CD4-positive, alpha-beta T cell (primary cell): ENCODE measurements around the gene NUAK1. TPM values are rescaled to one million over a fixed set of nuclear protein-coding genes. Genes with fewer than 3 reads are reported as not detected.

ENCODE experiments used
- ATAC-seq: fragments of 200-7000 bp; cut with Tn5 transposase; one replicate; pipeline ENCODE4 v1.10.0; 2022; ENCODE audit warnings: mild to moderate bottlenecking; ENCODE audit not compliant: poor library complexity
- CTCF ChIA-PET: fragments of 350-600 bp; sonication (Branson Sonifier 250); formaldehyde crosslinking; loops from one replicate; lab custom pipeline; 2021; ENCODE audit warnings: antibody characterized with exemption, inconsistent platforms; lab: Charles Lee
- POLR2A ChIA-PET: fragments of 350-600 bp; sonication (Branson Sonifier 250); formaldehyde crosslinking; loops from one replicate; lab custom pipeline; 2021; ENCODE audit warnings: antibody characterized with exemption, inconsistent platforms; lab: Charles Lee
- DNase-seq, 14 experiments: peaks; one replicate each; pipeline ENCODE4 v3.0.0-alpha.2; 2013 to 2020; ENCODE audit warnings: mixed read lengths in 2 of 14
- H3K27ac ChIP-seq, 2 donors: one replicate each; pipeline versions ENCODE4 v1.5.1 to v1.7.0; 2013; ENCODE audit warnings: low read length in 2 of 2, low read depth in 1 of 2, mild to moderate bottlenecking in 1 of 2
- H3K27me3 ChIP-seq, 2 experiments: 1 replicate in 1 of 2; 2 replicates in 1 of 2; pipeline versions ENCODE4 v1.6.1 to v1.7.0; 2013; ENCODE audit warnings: low read length in 2 of 2, control low read depth in 1 of 2, mild to moderate bottlenecking in 1 of 2, moderate library complexity in 1 of 2; ENCODE audit not compliant: insufficient read depth in 2 of 2, control insufficient read depth in 1 of 2
- H3K36me3 ChIP-seq: one replicate; pipeline ENCODE4 v1.6.1; 2013; ENCODE audit warnings: low read length, control low read depth; ENCODE audit not compliant: insufficient read depth
- H3K4me1 ChIP-seq: one replicate; pipeline ENCODE4 v1.6.1; 2013; ENCODE audit warnings: low read length, control low read depth; ENCODE audit not compliant: insufficient read depth
- H3K4me3 ChIP-seq: one replicate; pipeline ENCODE4 v1.5.1; 2013; ENCODE audit warnings: mild to moderate bottlenecking, low read length, moderate library complexity
- H3K9me3 ChIP-seq, 2 experiments: 1 replicate in 1 of 2; 2 replicates in 1 of 2; pipeline versions ENCODE4 v1.6.1 to v1.7.0; 2013; ENCODE audit warnings: low read length in 2 of 2, mild to moderate bottlenecking in 2 of 2, control low read depth in 1 of 2, moderate library complexity in 1 of 2; ENCODE audit not compliant: control insufficient read depth in 1 of 2, insufficient read depth in 1 of 2
- H3K27ac Mint-ChIP-seq: one replicate; pipeline ENCODE4 v1.8.0; 2020; ENCODE audit warnings: mixed read lengths
- H3K27me3 Mint-ChIP-seq: one replicate; pipeline ENCODE4 v1.8.0; 2021; ENCODE audit warnings: mixed read lengths
- H3K36me3 Mint-ChIP-seq: one replicate; pipeline ENCODE4 v1.8.0; 2021; ENCODE audit warnings: low read depth, mixed read lengths
- H3K4me1 Mint-ChIP-seq: one replicate; pipeline ENCODE4 v1.8.0; 2021; ENCODE audit warnings: low read depth, mixed read lengths
- H3K4me3 Mint-ChIP-seq: one replicate; pipeline ENCODE4 v1.8.0; 2020; ENCODE audit warnings: mild to moderate bottlenecking, mixed read lengths
- H3K9me3 Mint-ChIP-seq: one replicate; pipeline ENCODE4 v1.8.0; 2020; ENCODE audit warnings: mixed read lengths
- intact Hi-C, 2 experiments: fragments of 100-400 bp; cut with DNase I in 1 of 2; cut with micrococcal nuclease in 1 of 2; formaldehyde crosslinking; loops; one replicate each; pipeline versions ENCODE4 v1.15.1 to v1.9.0; 2023 to 2025; cut with DNase I, micrococcal nuclease
- total RNA-seq, 174 experiments: library from RNA in 2 of 174; stranded (reverse) in 2 of 174; gene quantifications; one replicate each; pipeline ENCODE4 v1.2.3 and lab custom pipeline; 2021 to 2026
- TF ChIP-seq, protein P1 (sequence below): fragments of 200-600 bp; IDR thresholded peaks from one replicate; pipeline ENCODE4 v1.8.0; 2022; ENCODE audit warnings: antibody characterized with exemption, mild to moderate bottlenecking

NUAK1 gene
- total RNA-seq, 2 experiments from 2014 or later: 0.16 TPM; not detected in 1

DNA sequence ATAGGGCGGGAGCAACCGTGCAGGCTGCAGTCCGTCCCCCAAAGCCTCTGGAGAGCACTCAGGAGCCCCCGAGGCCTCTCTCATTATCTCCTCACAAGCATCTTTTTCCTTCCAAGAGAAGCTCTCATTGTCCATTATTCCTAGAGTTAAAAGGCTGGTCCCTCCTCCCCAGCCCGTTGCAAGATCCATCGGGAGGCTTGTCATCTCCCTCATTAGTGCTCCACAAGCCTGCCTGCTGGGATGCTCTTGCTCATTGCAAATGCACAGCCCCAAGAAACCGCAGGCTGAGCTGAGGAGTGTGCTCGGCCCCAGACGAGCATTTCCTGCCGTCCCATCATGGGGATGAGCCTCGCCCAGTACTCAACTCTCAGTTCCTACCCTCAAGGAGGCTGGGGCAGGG lies 23.3 kb downstream of the NUAK1 start:
- POLR2A ChIA-PET: no interaction called here
- Mint-ChIP-seq H3K9me3 (no peaks in the 10 kb centered on the region), H3K4me1 (no peaks in the 10 kb centered on the region), H3K4me3 (no peak overlapping the region), H3K36me3 (no peaks in the 10 kb centered on the region), H3K27me3 (peaks cover 45% of the 10 kb centered on the region), H3K27ac (no peak overlapping the region)
- Histone ChIP-seq H3K4me1 (no peaks in the 10 kb centered on the region), H3K27ac (no peak overlapping the region), H3K27me3 (peaks cover 5% of the 10 kb centered on the region in 2 experiments), H3K36me3 (no peaks in the 10 kb centered on the region), H3K9me3 (no peaks in the 10 kb centered on the region), H3K4me3 (no peak overlapping the region)
- DNase-seq (no peak), ATAC-seq (no peak)
- intact Hi-C loops: no loop called here
- TF ChIP-seq, protein P1, sequence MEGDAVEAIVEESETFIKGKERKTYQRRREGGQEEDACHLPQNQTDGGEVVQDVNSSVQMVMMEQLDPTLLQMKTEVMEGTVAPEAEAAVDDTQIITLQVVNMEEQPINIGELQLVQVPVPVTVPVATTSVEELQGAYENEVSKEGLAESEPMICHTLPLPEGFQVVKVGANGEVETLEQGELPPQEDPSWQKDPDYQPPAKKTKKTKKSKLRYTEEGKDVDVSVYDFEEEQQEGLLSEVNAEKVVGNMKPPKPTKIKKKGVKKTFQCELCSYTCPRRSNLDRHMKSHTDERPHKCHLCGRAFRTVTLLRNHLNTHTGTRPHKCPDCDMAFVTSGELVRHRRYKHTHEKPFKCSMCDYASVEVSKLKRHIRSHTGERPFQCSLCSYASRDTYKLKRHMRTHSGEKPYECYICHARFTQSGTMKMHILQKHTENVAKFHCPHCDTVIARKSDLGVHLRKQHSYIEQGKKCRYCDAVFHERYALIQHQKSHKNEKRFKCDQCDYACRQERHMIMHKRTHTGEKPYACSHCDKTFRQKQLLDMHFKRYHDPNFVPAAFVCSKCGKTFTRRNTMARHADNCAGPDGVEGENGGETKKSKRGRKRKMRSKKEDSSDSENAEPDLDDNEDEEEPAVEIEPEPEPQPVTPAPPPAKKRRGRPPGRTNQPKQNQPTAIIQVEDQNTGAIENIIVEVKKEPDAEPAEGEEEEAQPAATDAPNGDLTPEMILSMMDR: no peak
- CTCF ChIA-PET: no interaction called here

DNA sequence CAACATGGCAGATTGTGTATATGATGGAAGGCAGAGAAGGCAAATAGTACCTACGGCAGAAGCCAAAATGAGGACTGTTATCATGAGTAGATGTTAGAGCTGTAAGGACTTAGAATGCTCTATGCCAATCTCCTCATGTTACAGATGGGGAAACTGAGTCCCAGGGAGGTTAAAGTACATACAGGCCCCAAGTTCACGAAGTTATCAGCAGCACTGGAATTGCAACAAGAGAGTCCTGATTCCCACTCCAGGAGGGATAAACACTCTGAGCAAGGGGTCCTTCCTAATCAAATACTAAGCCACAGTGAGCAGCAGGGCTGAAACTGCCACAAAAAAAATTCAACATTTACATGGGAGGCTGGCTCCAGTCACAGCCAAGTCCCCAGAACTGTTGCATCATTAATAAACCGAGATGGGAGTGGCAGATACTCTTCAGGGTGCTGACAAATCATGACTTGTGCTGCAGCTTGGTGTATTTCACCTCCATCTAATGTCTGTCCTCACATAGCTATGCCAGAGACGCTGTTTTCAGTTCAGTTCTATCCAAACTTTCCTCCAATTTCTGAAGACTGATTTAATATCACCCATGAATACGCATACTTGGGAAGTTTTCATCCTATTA lies 24.2 kb downstream of the NUAK1 start:
- Mint-ChIP-seq H3K4me3 (no peak overlapping the region), H3K36me3 (no peaks in the 10 kb centered on the region), H3K9me3 (no peaks in the 10 kb centered on the region), H3K27me3 (peaks cover 51% of the 10 kb centered on the region), H3K4me1 (no peaks in the 10 kb centered on the region), H3K27ac (no peak overlapping the region)
- DNase-seq (no peak), ATAC-seq (no peak)
- no peaks in the 10 kb centered on the region for H3K9me3 ChIP-seq
- H3K27me3 ChIP-seq: peaks cover 5% of the 10 kb centered on the region in 2 experiments
- TF ChIP-seq, protein P1: no peak
- POLR2A ChIA-PET: no interaction called here
- intact Hi-C loops: no loop called here
- no peaks in the 10 kb centered on the region for H3K4me1 ChIP-seq
- H3K27ac ChIP-seq: no peak overlapping the region
- CTCF ChIA-PET: interaction anchor here (1.0 kb wide), 1 partner anchor 12 kb away, joined by 3 read pairs; no protein-coding TSS in a partner anchor
- no peaks in the 10 kb centered on the region for H3K36me3 ChIP-seq
- no peak overlapping the region for H3K4me3 ChIP-seq

DNA sequence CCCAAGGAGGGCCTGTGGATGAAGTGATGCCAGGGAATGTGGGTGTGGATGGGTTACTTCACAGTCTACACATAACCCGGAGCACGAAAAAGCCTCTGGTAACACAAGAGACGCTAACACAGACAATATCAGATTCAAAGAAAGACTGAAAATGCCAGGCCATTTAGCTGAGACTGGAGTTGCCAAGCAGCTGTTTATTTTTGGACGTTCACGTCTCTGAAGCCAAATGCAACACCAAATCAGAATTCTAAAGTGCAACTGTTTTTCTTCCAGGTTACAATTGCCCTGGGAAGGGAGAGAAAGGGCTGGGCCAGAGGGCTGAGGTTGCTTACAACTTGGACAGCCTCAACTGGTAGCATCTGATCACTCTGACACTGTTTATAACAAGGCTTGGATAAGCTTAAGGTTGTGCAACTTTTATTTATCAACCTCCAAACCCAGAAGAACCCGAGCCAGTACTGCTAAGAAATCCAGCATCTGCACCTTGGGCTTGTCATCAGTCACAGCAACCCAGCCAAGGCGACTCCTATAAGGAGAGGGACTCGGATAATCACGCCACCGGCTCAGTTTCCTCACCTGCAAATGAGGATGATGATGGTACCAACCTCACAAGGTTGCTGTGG lies 24.8 kb downstream of the NUAK1 start:
- Mint-ChIP-seq H3K36me3 (no peaks in the 10 kb centered on the region), H3K4me1 (no peaks in the 10 kb centered on the region), H3K27ac (no peak overlapping the region), H3K9me3 (no peaks in the 10 kb centered on the region), H3K27me3 (peaks cover 57% of the 10 kb centered on the region), H3K4me3 (no peak overlapping the region)
- Histone ChIP-seq H3K27me3 (peaks cover 5% of the 10 kb centered on the region in 2 experiments), H3K4me1 (no peaks in the 10 kb centered on the region), H3K36me3 (no peaks in the 10 kb centered on the region), H3K9me3 (no peaks in the 10 kb centered on the region), H3K27ac (no peak overlapping the region), H3K4me3 (no peak overlapping the region)
- DNase-seq (no peak), ATAC-seq (no peak)
- ChIA-PET POLR2A (no interaction called here), CTCF (interaction anchor here (0.7 to 1.0 kb wide), 2 partner anchors 11 to 20 kb away, joined by 3 read pairs; no protein-coding TSS in a partner anchor)
- intact Hi-C loops: no loop called here
- TF ChIP-seq, protein P1: no peak
